ENCODE results near the gene PACSIN2. TPM values are rescaled to one million over a fixed set of nuclear protein-coding genes. Genes with fewer than 3 reads are reported as not detected.
"Not testable (repeated sequence)": the region's sequence is repeated elsewhere in the genome, so short reads cannot be mapped to it uniquely, and the experiment has no call there.

The PACSIN2 gene
- total RNA-seq, 1 experiment from 2014 or later, result 224 TPM

GRCh38 chr22:42961810-42962209, 53.1 kb downstream of the PACSIN2 start:
- no peaks in the 10 kb centered on the region for H3K27me3 Mint-ChIP-seq (ENCODE audit: unreplicated experiment)
- no TSS peak for BruUV-seq (replicated peaks)
- CTCF ChIA-PET, result interaction anchor here (0.6 kb wide), 1 partner anchor 206 kb away, joined by 4 read pairs; no protein-coding TSS in a partner anchor
- peaks cover 94% of the 10 kb centered on the region for H3K36me3 Mint-ChIP-seq (ENCODE audit: insufficient read depth, unreplicated experiment)
- no peak for TF ChIP-seq CTCF (IDR thresholded peaks at IDR 0.05; ENCODE audit: unreplicated experiment)
- DNase-seq, result no peak
- no peaks in the 10 kb centered on the region for H3K9me3 Mint-ChIP-seq (ENCODE audit: low read depth, unreplicated experiment)
- H3K4me1 Mint-ChIP-seq (ENCODE audit: low read depth, unreplicated experiment), result peaks cover 79% of the 10 kb centered on the region
- H3K4me3 Mint-ChIP-seq (ENCODE audit: low read depth, unreplicated experiment), result no peak overlapping the region
- intact Hi-C loops (cut with micrococcal nuclease; ENCODE audit: unreplicated experiment), result loop anchor here (2.0 kb wide), 1 partner anchor 15 kb away; no protein-coding TSS in a partner anchor
- peak overlapping the region; percentile 97 for H3K27ac Mint-ChIP-seq (ENCODE audit: unreplicated experiment)

- H3K9me3 Mint-ChIP-seq (ENCODE audit: low read depth, unreplicated experiment); H3K4me3 Mint-ChIP-seq (ENCODE audit: low read depth, unreplicated experiment); H3K27me3 Mint-ChIP-seq (ENCODE audit: unreplicated experiment); BruUV-seq (replicated peaks); CTCF ChIA-PET; intact Hi-C loops (cut with micrococcal nuclease; ENCODE audit: unreplicated experiment); DNase-seq: not testable (repeated sequence)
- H3K27ac Mint-ChIP-seq (ENCODE audit: unreplicated experiment), result peak overlapping the region; percentile 97
- H3K36me3 Mint-ChIP-seq (ENCODE audit: insufficient read depth, unreplicated experiment), result peaks cover 94% of the 10 kb centered on the region
- peaks cover 79% of the 10 kb centered on the region for H3K4me1 Mint-ChIP-seq (ENCODE audit: low read depth, unreplicated experiment)
These were observed 53.6 kb downstream of the PACSIN2 start for GRCh38 chr22:42961400-42961690.

- DNase-seq, result no peak
- TF ChIP-seq CTCF (IDR thresholded peaks at IDR 0.05; ENCODE audit: unreplicated experiment), result no peak
- peaks cover 90% of the 10 kb centered on the region for H3K36me3 Mint-ChIP-seq (ENCODE audit: insufficient read depth, unreplicated experiment)
- peak overlapping the region; percentile 78 for H3K4me3 Mint-ChIP-seq (ENCODE audit: low read depth, unreplicated experiment)
- H3K27ac Mint-ChIP-seq (ENCODE audit: unreplicated experiment), result peak overlapping the region; percentile 97
- intact Hi-C loops (cut with micrococcal nuclease; ENCODE audit: unreplicated experiment), result no loop called here
- peaks cover 83% of the 10 kb centered on the region for H3K4me1 Mint-ChIP-seq (ENCODE audit: low read depth, unreplicated experiment)
- CTCF ChIA-PET, result interaction anchor here (1.2 to 2.3 kb wide), 2 partner anchors 10 to 13 kb away, joined by 4 to 8 read pairs; no protein-coding TSS in a partner anchor
- BruUV-seq (replicated peaks), result no TSS peak
- H3K9me3 Mint-ChIP-seq (ENCODE audit: low read depth, unreplicated experiment), result no peaks in the 10 kb centered on the region
- no peaks in the 10 kb centered on the region for H3K27me3 Mint-ChIP-seq (ENCODE audit: unreplicated experiment)
These were observed 54.2 kb downstream of the PACSIN2 start for GRCh38 chr22:42960531-42961399.

GRCh38 chr22:42959576-42960509, 55.1 kb downstream of the PACSIN2 start:
- peaks cover 84% of the 10 kb centered on the region for H3K4me1 Mint-ChIP-seq (ENCODE audit: low read depth, unreplicated experiment)
- H3K4me3 Mint-ChIP-seq (ENCODE audit: low read depth, unreplicated experiment), result peak overlapping the region; percentile 78
- TF ChIP-seq CTCF (IDR thresholded peaks at IDR 0.05; ENCODE audit: unreplicated experiment), result no peak
- H3K27ac Mint-ChIP-seq (ENCODE audit: unreplicated experiment), result peak overlapping the region; percentile 97
- CTCF ChIA-PET, result interaction anchor here (0.5 to 2.3 kb wide), 8 partner anchors 9 to 140 kb away, joined by 4 to 8 read pairs (median 6); no protein-coding TSS in a partner anchor
- H3K36me3 Mint-ChIP-seq (ENCODE audit: insufficient read depth, unreplicated experiment), result peaks cover 92% of the 10 kb centered on the region
- TSS peak; percentile 92 for BruUV-seq (replicated peaks)
- H3K27me3 Mint-ChIP-seq (ENCODE audit: unreplicated experiment), result no peaks in the 10 kb centered on the region
- DNase-seq, result peak; percentile 77
- H3K9me3 Mint-ChIP-seq (ENCODE audit: low read depth, unreplicated experiment), result no peaks in the 10 kb centered on the region
- intact Hi-C loops (cut with micrococcal nuclease; ENCODE audit: unreplicated experiment), result loop anchor here (5.0 kb wide), 1 partner anchor 37 kb away; no protein-coding TSS in a partner anchor

Data from Calu3 (cell line).